K562 (cell line): ENCODE data around the gene LLGL2. TPM values are rescaled to one million over a fixed set of nuclear protein-coding genes. Genes with fewer than 3 reads are reported as not detected.

Experiments used
- ADNP ChIP-seq: fragments of 200-800 bp; sonication (Bioruptor generic); IDR thresholded peaks from 2 replicates; pipeline ENCODE4 v1.6.1; 2016; ENCODE audit warnings: missing genetic modification characterization, missing compliant biosample characterization
- ATF3 ChIP-seq, 2 experiments: fragments of 450-650 bp in 1 of 2; sonication (generic) in 1 of 2; formaldehyde crosslinking in 1 of 2; IDR thresholded peaks in 1 of 2; conservative IDR thresholded peaks in 1 of 2; 2 replicates each; pipeline versions ENCODE4 v1.6.1 to v1.8.1; 2016 to 2023; ENCODE audit warnings: mild to moderate bottlenecking in 2 of 2, moderate library complexity in 2 of 2, inconsistent platforms in 1 of 2, missing genetic modification reagents in 1 of 2
- BRF1 ChIP-seq: IDR thresholded peaks from 3 replicates; pipeline ENCODE4 v1.6.1; 2011; ENCODE audit warnings: borderline replicate concordance, mild to moderate bottlenecking; ENCODE audit not compliant: insufficient read length; ENCODE audit errors: extremely low read depth
- CBX1 ChIP-seq: sonication (generic); IDR thresholded peaks from 2 replicates; pipeline ENCODE4 v1.6.1; 2016; ENCODE audit warnings: antibody characterized with exemption, low read depth, mild to moderate bottlenecking
- DNMT1 ChIP-seq: fragments of 450-650 bp; IDR thresholded peaks from 2 replicates; pipeline ENCODE4 v1.6.1; 2016; ENCODE audit warnings: antibody characterized with exemption, mild to moderate bottlenecking
- E2F1 ChIP-seq: sonication (generic); formaldehyde crosslinking; IDR thresholded peaks from 2 replicates; pipeline ENCODE4 v1.8.1; 2023; ENCODE audit warnings: mild to moderate bottlenecking, missing genetic modification reagents, moderate library complexity
- KAT2B ChIP-seq: IDR thresholded peaks from one replicate; pipeline ENCODE4 v1.6.1; 2012; ENCODE audit warnings: low read depth, mild to moderate bottlenecking, control low read depth, inconsistent platforms, low read length, moderate library complexity
- KAT8 ChIP-seq: fragments of 450-650 bp; IDR thresholded peaks from 2 replicates; pipeline ENCODE4 v1.6.1; 2016; ENCODE audit warnings: low read depth, mild to moderate bottlenecking
- KLF16 ChIP-seq: IDR thresholded peaks from 2 replicates; pipeline ENCODE4 v1.6.1; 2016; ENCODE audit warnings: antibody characterized with exemption
- L3MBTL2 ChIP-seq: fragments of 450-650 bp; IDR thresholded peaks from 2 replicates; pipeline ENCODE4 v1.6.1; 2016; ENCODE audit warnings: mild to moderate bottlenecking, moderate library complexity
- MEF2A ChIP-seq: IDR thresholded peaks from 2 replicates; pipeline ENCODE4 v1.6.1; 2011; ENCODE audit warnings: low read depth, mild to moderate bottlenecking, low read length, moderate library complexity; ENCODE audit not compliant: control insufficient read depth
- NFRKB ChIP-seq: fragments of 450-650 bp; IDR thresholded peaks from 2 replicates; pipeline ENCODE4 v1.6.1; 2016; ENCODE audit warnings: low read depth
- NONO ChIP-seq, 2 experiments: fragments of 200-400 bp in 1 of 2; fragments of 450-650 bp in 1 of 2; formaldehyde crosslinking in 1 of 2; IDR thresholded peaks; 2 replicates each; pipeline ENCODE4 v1.6.1; 2017; ENCODE audit warnings: low read depth in 2 of 2, mild to moderate bottlenecking in 2 of 2, moderate library complexity in 2 of 2, low read length in 1 of 2
- NR2F6 ChIP-seq: fragments of 450-650 bp; formaldehyde crosslinking; IDR thresholded peaks from 2 replicates; pipeline ENCODE4 v1.4.0; 2020; ENCODE audit warnings: mild to moderate bottlenecking
- SRSF3 ChIP-seq: fragments of 200-400 bp; formaldehyde crosslinking; IDR thresholded peaks from 2 replicates; pipeline ENCODE4 v1.6.1; 2016; ENCODE audit warnings: mild to moderate bottlenecking, low read length, moderate library complexity; ENCODE audit not compliant: insufficient read depth
- ZNF24 ChIP-seq: fragments of 450-650 bp; IDR thresholded peaks from 2 replicates; pipeline ENCODE4 v1.6.1; 2016
- polyA plus RNA-seq, 8 experiments: library from polyadenylated mRNA; depleted of rRNA in 4 of 8; stranded (reverse) in 5 of 8; unstranded in 3 of 8; fragments of >200 nt; fragmentation: Nextera tagmentation in 2 of 8; fragmentation: Illumina TruSeq in 1 of 8; extraction: Ambion mirVana in 2 of 8; extraction: Trizol in 1 of 8; gene quantifications; 2 replicates each; pipeline versions ENCODE4 v1.2.1 to v1.2.3, GENCODE V29; 2011 to 2014; ENCODE audit warnings: inconsistent platforms in 1 of 8, missing spikeins in 1 of 8
- total RNA-seq, 7 experiments: library from RNA; depleted of rRNA in 6 of 7; stranded (reverse); fragments of >200 nt in 6 of 7; fragmentation: Illumina TruSeq in 2 of 7; extraction: Trizol in 2 of 7; gene quantifications; 2 replicates each; pipeline versions ENCODE4 v1.2.1 to v1.2.3, GENCODE V29; 2011 to 2021; ENCODE audit warnings: low replicate concordance in 1 of 7
- TF ChIP-seq, protein P1 (sequence below): fragments of 250-450 bp; sonication (Bioruptor Pico); IDR thresholded peaks from 2 replicates; pipeline ENCODE4 v1.4.0; 2020
- TF ChIP-seq, protein P2 (sequence below): fragments of 450-650 bp; IDR thresholded peaks from 2 replicates; pipeline ENCODE4 v1.6.1; 2017; ENCODE audit warnings: mild to moderate bottlenecking, moderate library complexity

Gene LLGL2
- total and polyA plus RNA-seq, 9 of the 15 experiments (the other 6 are each of a cell fraction or from before 2014, with no cell fraction given) = 0.32 to 24.4 (median 10.2) TPM

DNA sequence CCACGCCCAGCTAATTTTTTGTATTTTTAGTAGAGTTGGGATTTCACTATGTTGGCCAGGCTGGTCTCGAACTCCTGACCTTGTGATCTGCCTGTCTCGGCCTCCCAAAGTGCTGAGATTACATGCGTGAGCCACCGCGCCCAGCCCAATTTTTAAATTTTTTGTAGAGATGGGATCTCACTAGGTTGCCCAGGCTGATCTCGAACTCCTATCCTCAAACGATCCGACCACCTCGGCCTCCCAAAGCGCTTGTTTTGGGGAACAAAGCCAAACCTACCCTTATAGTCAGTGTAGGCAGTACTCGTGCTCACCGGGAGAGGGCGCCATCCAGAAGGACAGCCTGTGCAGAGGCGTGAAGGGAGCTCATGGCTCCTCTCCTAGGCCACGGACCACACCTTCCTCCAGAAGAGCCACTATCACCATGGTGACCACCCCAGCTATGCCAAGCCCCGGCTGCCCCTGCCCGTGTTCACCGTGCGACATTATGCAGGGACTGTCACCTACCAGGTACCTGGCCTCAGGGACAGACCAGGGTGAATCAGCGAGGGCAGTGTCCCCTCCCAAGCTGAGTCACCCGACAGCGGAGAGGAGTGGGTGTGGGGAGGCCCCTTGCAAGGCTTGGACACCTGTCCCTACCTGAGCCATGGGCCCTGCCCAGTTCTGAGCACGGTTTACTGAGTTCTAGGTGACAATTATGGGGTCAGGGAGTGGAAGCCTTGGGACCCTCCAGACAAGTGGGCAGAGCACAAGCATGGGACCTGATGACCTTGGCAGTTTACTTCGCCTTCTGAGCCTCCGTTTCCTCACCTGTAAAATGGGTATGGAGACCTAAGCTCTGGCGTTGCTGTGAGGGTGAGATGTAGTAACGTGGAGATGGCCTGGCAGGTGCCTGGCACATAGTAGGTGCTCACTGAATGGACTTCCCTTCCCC lies 75.8 kb downstream of the LLGL2 start (continued):
- TF ChIP-seq E2F1 (no peak), ADNP (tag) (peak; percentile 84), KAT8 (no peak), NR2F6 (CRISPR knock-in tag) (no peak), CBX1 (no peak), SRSF3 (no peak), KAT2B (no peak), NFRKB (no peak), KLF16 (0 out of 2 replicates have a peak, but pooled peaks have one; percentile 41), ATF3 (IDR thresholded peaks at IDR 0.05) (peak; percentile 66), ATF3 (CRISPR knock-in tag; conservative IDR thresholded peaks at IDR 0.05) (no peak), BRF1 (no peak), NONO (IDR thresholded peaks at IDR 0.05; ENCODE audit: low read depth in 2 of 2, low read length in 1 of 2) (no peak), MEF2A (no peak), L3MBTL2 (peak; percentile 70), ZNF24 (no peak), DNMT1 (no peak)
- TF ChIP-seq, protein P1, sequence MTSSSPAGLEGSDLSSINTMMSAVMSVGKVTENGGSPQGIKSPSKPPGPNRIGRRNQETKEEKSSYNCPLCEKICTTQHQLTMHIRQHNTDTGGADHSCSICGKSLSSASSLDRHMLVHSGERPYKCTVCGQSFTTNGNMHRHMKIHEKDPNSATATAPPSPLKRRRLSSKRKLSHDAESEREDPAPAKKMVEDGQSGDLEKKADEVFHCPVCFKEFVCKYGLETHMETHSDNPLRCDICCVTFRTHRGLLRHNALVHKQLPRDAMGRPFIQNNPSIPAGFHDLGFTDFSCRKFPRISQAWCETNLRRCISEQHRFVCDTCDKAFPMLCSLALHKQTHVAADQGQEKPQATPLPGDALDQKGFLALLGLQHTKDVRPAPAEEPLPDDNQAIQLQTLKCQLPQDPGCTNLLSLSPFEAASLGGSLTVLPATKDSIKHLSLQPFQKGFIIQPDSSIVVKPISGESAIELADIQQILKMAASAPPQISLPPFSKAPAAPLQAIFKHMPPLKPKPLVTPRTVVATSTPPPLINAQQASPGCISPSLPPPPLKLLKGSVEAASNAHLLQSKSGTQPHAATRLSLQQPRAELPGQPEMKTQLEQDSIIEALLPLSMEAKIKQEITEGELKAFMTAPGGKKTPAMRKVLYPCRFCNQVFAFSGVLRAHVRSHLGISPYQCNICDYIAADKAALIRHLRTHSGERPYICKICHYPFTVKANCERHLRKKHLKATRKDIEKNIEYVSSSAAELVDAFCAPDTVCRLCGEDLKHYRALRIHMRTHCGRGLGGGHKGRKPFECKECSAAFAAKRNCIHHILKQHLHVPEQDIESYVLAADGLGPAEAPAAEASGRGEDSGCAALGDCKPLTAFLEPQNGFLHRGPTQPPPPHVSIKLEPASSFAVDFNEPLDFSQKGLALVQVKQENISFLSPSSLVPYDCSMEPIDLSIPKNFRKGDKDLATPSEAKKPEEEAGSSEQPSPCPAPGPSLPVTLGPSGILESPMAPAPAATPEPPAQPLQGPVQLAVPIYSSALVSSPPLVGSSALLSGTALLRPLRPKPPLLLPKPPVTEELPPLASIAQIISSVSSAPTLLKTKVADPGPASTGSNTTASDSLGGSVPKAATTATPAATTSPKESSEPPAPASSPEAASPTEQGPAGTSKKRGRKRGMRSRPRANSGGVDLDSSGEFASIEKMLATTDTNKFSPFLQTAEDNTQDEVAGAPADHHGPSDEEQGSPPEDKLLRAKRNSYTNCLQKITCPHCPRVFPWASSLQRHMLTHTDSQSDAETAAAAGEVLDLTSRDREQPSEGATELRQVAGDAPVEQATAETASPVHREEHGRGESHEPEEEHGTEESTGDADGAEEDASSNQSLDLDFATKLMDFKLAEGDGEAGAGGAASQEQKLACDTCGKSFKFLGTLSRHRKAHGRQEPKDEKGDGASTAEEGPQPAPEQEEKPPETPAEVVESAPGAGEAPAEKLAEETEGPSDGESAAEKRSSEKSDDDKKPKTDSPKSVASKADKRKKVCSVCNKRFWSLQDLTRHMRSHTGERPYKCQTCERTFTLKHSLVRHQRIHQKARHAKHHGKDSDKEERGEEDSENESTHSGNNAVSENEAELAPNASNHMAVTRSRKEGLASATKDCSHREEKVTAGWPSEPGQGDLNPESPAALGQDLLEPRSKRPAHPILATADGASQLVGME (CRISPR knock-in tag) = no peak
- TF ChIP-seq, protein P2, sequence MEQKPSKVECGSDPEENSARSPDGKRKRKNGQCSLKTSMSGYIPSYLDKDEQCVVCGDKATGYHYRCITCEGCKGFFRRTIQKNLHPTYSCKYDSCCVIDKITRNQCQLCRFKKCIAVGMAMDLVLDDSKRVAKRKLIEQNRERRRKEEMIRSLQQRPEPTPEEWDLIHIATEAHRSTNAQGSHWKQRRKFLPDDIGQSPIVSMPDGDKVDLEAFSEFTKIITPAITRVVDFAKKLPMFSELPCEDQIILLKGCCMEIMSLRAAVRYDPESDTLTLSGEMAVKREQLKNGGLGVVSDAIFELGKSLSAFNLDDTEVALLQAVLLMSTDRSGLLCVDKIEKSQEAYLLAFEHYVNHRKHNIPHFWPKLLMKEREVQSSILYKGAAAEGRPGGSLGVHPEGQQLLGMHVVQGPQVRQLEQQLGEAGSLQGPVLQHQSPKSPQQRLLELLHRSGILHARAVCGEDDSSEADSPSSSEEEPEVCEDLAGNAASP = no peak
